ENCODE results near the gene TACR1. TPM values are rescaled to one million over a fixed set of nuclear protein-coding genes. Genes with fewer than 3 reads are reported as not detected.
A peak's percentile ranks its signal among the peaks of the same experiment; 100 is the strongest.

TACR1 gene
- total RNA-seq, 4 donors from 2014 or later = 1.1 to 5.6 TPM; not detected in 2

DNA sequence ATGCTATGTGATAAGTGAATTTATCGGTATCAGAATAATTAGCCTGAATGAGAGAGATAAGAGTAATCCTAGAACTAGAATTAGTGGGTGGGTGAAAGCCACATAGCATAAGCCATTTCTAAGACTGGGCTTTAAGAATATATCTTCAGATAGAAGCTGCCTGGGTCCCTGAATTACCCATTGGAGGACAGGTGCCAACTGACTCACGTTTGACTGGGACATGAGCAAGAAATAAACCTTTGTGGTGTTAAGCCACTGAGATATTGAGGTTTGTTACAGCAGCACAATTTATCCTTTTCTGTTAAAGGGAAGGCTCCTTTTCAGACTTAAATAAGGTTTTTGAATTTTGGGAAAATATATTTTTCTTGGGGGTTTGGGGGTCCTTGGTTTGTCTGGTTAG is 145.0 kb downstream of the TACR1 start:
- Histone ChIP-seq H3K27ac (no peak overlapping the region), H3K27me3 (no peaks in the 10 kb centered on the region), H3K36me3 (no peaks in the 10 kb centered on the region), H3K4me3 (no peak overlapping the region), H3K9me3 (no peaks in the 10 kb centered on the region), H3K4me1 (no peaks in the 10 kb centered on the region)
- TF ChIP-seq, protein P1, sequence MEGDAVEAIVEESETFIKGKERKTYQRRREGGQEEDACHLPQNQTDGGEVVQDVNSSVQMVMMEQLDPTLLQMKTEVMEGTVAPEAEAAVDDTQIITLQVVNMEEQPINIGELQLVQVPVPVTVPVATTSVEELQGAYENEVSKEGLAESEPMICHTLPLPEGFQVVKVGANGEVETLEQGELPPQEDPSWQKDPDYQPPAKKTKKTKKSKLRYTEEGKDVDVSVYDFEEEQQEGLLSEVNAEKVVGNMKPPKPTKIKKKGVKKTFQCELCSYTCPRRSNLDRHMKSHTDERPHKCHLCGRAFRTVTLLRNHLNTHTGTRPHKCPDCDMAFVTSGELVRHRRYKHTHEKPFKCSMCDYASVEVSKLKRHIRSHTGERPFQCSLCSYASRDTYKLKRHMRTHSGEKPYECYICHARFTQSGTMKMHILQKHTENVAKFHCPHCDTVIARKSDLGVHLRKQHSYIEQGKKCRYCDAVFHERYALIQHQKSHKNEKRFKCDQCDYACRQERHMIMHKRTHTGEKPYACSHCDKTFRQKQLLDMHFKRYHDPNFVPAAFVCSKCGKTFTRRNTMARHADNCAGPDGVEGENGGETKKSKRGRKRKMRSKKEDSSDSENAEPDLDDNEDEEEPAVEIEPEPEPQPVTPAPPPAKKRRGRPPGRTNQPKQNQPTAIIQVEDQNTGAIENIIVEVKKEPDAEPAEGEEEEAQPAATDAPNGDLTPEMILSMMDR (IDR thresholded peaks at IDR 0.05) = no peak
- no peak for TF ChIP-seq POLR2A (IDR thresholded peaks at IDR 0.05)
- no peak for DNase-seq

DNA sequence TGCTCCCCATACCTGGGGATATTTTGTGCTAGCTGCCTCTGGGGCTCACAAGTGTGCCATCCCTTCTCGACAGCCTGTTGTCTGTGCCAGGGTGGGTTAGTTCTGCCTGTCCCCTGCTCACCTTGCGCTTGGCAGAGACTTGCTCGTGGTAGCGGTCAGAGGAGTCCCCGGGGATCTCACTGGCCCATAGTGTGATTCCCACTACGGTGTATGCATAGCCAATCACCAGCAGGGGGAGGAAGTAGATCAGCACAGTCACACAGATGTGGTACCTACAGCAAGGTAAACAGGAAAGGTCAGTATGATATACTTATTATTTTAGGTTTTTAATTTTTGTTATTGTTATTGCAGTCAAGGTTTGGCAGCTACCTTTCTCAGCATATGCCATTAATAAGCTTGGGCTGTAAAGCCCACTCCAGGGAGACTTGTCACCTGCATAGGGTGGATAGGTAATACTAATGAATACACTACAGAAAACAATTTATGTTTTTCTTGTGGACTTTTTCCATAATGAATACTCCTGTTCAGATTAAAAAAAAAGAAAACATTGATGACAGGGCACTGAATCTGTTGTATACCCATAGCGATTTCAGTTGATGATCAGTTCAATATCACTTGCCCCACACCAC is 145.7 kb downstream of the TACR1 start:
- DNase-seq = peak in 2 of 3 donors; percentile 17 to 49
- no peaks in the 10 kb centered on the region for H3K36me3 ChIP-seq
- H3K4me1 ChIP-seq = no peaks in the 10 kb centered on the region
- no peaks in the 10 kb centered on the region for H3K9me3 ChIP-seq
- H3K27ac ChIP-seq = no peak overlapping the region
- no peak overlapping the region for H3K4me3 ChIP-seq
- H3K27me3 ChIP-seq = no peaks in the 10 kb centered on the region
- TF ChIP-seq, protein P1 (IDR thresholded peaks at IDR 0.05) = peak in 4 of 6 experiments; percentile 37 to 45 (median 40)
- no peak for TF ChIP-seq POLR2A (IDR thresholded peaks at IDR 0.05)

DNA sequence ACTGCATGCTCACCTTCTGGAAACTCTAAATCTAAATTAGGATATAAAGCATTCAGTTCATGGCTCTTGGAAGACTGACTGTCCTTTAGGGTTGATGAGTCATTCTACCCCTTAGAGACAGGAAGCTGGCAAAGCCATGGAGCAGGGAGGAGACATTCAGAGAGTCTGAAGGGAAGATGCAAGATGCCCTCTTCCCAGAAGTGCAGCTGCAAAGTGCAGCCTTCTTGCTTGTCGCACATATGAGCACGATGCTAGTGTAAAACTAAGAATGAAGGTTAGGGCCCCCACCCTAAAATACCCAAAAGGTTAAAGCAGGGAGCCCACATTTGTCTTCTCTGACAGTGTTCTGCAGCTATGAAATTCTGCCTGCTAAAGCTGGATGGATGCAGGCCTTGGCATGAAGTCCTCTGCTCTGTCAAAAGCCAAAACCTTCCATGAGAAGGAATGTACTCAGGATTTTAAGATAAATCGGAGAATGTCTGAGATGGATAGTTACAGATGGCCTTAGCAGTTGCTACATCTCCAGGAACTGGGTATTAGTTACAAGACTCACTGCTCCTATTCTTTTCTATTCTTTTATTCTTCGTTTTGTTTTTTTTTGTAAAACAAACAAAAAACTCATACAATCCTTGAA is 151.2 kb downstream of the TACR1 start:
- TF ChIP-seq, protein P1 (IDR thresholded peaks at IDR 0.05) = no peak
- Histone ChIP-seq H3K27ac (no peak overlapping the region), H3K27me3 (no peaks in the 10 kb centered on the region), H3K36me3 (no peaks in the 10 kb centered on the region), H3K9me3 (no peaks in the 10 kb centered on the region), H3K4me1 (no peaks in the 10 kb centered on the region), H3K4me3 (no peak overlapping the region)
- no peak for DNase-seq

DNA sequence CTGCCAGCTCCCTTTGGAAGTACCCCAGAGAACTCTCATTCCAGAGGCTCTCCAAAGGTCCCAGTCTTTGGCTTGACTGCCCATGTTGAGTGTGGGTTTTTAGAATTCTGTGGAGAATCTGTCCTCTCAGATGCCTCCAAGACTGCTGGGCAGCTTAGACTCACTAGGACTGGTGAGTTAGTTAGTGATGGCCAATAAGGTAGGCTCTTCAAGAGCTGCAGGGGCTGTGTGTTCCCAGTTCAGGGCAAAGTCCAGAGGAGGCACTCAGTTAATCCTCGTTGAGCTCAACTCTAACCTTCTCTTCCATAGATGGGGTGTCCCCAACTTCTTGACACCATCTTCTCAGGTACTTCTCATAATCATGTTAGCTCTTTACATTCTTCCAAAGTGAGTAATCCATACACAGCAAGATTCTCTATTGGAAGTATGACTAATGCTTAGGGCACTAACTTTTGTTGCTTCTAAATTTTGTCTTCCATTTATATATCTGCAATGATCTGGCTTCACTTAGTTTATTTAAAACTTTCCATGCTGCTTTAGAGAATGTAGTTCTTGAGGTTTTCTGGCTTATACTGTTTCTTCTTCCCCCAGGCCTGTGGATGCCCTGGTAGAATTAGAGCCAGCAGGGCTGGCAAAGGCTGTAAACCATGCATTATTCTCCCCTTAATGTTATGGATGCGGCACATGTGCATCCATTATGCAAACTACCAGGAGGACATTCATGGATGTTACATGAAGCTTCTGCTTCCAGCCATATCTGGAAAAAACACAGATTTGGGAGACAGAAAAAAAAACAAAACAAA is 151.9 kb downstream of the TACR1 start:
- DNase-seq = no peak
- H3K27me3 ChIP-seq = no peaks in the 10 kb centered on the region
- H3K36me3 ChIP-seq = no peaks in the 10 kb centered on the region
- no peaks in the 10 kb centered on the region for H3K9me3 ChIP-seq
- no peak overlapping the region for H3K4me3 ChIP-seq
- H3K4me1 ChIP-seq = no peaks in the 10 kb centered on the region
- TF ChIP-seq POLR2A (IDR thresholded peaks at IDR 0.05) = no peak
- TF ChIP-seq, protein P1 (IDR thresholded peaks at IDR 0.05) = no peak
- H3K27ac ChIP-seq = no peak overlapping the region

DNA sequence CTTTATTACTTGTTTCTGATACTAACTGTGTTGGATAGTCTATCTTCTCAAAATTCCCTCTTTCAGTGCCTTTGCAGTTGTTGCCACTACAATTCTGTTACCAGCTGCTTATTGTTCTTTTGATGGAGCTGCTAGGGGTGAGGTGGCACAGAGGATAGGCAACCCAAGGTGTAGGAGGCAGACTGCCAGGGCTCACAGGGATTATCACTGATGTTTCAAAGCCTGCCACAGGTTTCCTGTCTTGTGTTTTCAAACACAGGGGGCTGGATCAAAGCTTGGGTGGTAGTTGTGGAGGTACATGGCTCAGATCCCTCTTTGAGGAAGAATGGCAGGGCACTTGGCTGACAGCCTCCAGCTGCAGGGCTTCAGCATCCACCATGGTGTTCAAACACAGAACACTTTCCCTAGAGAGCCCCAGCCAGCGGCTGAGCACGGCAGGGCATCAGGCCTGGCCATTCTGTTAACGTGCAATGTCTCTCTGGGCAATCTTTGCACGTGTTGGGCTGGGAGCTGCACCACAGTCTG is 153.7 kb downstream of the TACR1 start:
- no peak overlapping the region for H3K4me3 ChIP-seq
- no peaks in the 10 kb centered on the region for H3K27me3 ChIP-seq
- no peaks in the 10 kb centered on the region for H3K9me3 ChIP-seq
- TF ChIP-seq POLR2A (IDR thresholded peaks at IDR 0.05) = no peak
- TF ChIP-seq, protein P1 (IDR thresholded peaks at IDR 0.05) = no peak
- H3K4me1 ChIP-seq = no peaks in the 10 kb centered on the region
- no peaks in the 10 kb centered on the region for H3K36me3 ChIP-seq
- no peak overlapping the region for H3K27ac ChIP-seq
- no peak for DNase-seq

All from Peyer's patch (tissue), 4 donors.